Heart left ventricle (tissue), 16 donors: ENCODE results near the gene MED27. TPM values are rescaled to one million over a fixed set of nuclear protein-coding genes. Genes with fewer than 3 reads are reported as not detected.
A peak's percentile ranks its signal among the peaks of the same experiment; 100 is the strongest.

Source experiments
- ATAC-seq, 4 donors: fragments of 200-7000 bp; cut with Tn5 transposase; one replicate each; pipeline ENCODE4 v1.9.1; 2020 to 2022; ENCODE audit warnings: moderate library complexity in 4 of 4, mild to moderate bottlenecking in 3 of 4, moderate number of reproducible peaks in 1 of 4
- DNase-seq, 5 donors: peaks; one replicate each; pipeline ENCODE4 v3.0.0-alpha.2; 2020
- H3K27ac ChIP-seq, 12 donors: fragments of 200-600 bp; sonication (generic) in 4 of 12; one replicate each; pipeline versions ENCODE4 v1.5.0 to v1.8.0; 2016 to 2022; ENCODE audit warnings: mild to moderate bottlenecking in 2 of 12
- H3K27me3 ChIP-seq, 9 donors: fragments of 200-600 bp; sonication (generic) in 2 of 9; one replicate each; pipeline versions ENCODE4 v1.5.1 to v1.8.0; 2016 to 2022; ENCODE audit warnings: mild to moderate bottlenecking in 3 of 9
- H3K36me3 ChIP-seq, 9 donors: fragments of 200-600 bp; sonication (generic) in 2 of 9; one replicate each; pipeline versions ENCODE4 v1.5.0 to v1.8.0; 2018 to 2022; ENCODE audit warnings: mild to moderate bottlenecking in 2 of 9
- H3K4me1 ChIP-seq, 12 donors: fragments of 200-600 bp; sonication (generic) in 4 of 12; one replicate each; pipeline versions ENCODE4 v1.5.0 to v1.8.0; 2016 to 2022; ENCODE audit warnings: mild to moderate bottlenecking in 3 of 12
- H3K4me3 ChIP-seq, 12 donors: fragments of 200-600 bp; sonication (generic) in 4 of 12; one replicate each; pipeline versions ENCODE4 v1.5.0 to v1.8.0; 2017 to 2022; ENCODE audit warnings: mild to moderate bottlenecking in 9 of 12, moderate library complexity in 4 of 12
- H3K9me3 ChIP-seq, 12 donors: fragments of 200-600 bp; sonication (generic) in 4 of 12; one replicate each; pipeline versions ENCODE4 v1.5.0 to v1.8.0; 2016 to 2022; ENCODE audit warnings: mild to moderate bottlenecking in 1 of 12
- POLR2A ChIP-seq, 2 donors: fragments of 450-650 bp; IDR thresholded peaks; one replicate each; pipeline ENCODE4 v1.6.1; 2017; ENCODE audit warnings: antibody characterized with exemption in 2 of 2, mild to moderate bottlenecking in 2 of 2, moderate library complexity in 2 of 2
- WGBS, 4 donors: extraction: QIAGEN DNeasy Blood & Tissue Kit in 2 of 4; methylation state at CpG; one replicate each; pipeline versions ENCODE4 v1.1.5 to v1.1.7; 2013 to 2018; 5-methylcytosine and 5-hydroxymethylcytosine counted together
- intact Hi-C, 10 donors: fragments of 100-400 bp; cut with DNase I; formaldehyde crosslinking; loops; one replicate each; pipeline versions ENCODE4 v1.11.1 to v1.14.2; 2022
- polyA plus RNA-seq, 2 donors: library from polyadenylated mRNA; stranded (reverse); fragments of 200-250 nt; gene quantifications; one replicate each; pipeline ENCODE4 v1.2.3, GENCODE V29; 2013
- total RNA-seq, 9 donors: library from RNA; depleted of rRNA in 2 of 9; stranded (reverse); fragments of >200 nt in 2 of 9; fragmentation: NEBNext Ultra II Directional in 3 of 9; extraction: Animal tissue kit (Norgen Biotek cat#: 25700) in 3 of 9; gene quantifications; one replicate each; pipeline versions ENCODE4 v1.1.0 to v1.2.4, GENCODE V29; 2016 to 2023
- TF ChIP-seq, protein P1 (sequence below), 12 donors: fragments of 200-600 bp; sonication (generic) in 4 of 12; IDR thresholded peaks; one replicate each; pipeline versions ENCODE4 v1.5.0 to v1.8.0; 2018 to 2022; ENCODE audit warnings: antibody characterized with exemption in 12 of 12, mild to moderate bottlenecking in 5 of 12
- donor health status: ischemic (EF 13 %, LVEDD 7.1; RV severe dilation, severe dysfunction).
- donor health status: healthy with polysubstance abuse.
- donor health status: DM: no; HTN: yes; CAD: no.
- donor health status: DM: no; HTN: no; CAD: no.
- donor health status: ischemic (EF 25% LVEDD 6.9; RV normal size, moderate dysfunction).
- donor health status: ischemic (EF 25% LVEDD 5.7; RV mildly dilated, moderate dysfunction).
- donor health status: healthy.
- donor health status: DM: yes; HTN: yes; CAD: no.
- donor health status: ischemic (EF 35%, LVEDD 5.7; RV mildly dilated, moderate dysfunction).
- donor health status: nonischemic (EF 11% LVEDD 7.7; RV severe dilation, severe dysfunction).
- donor health status: DM: yes; HTN: yes; CAD: no.
- donor health status: PGD.
- donor health status: ischemic (EF 29% LVEDD 5.4; RV normal size, mild dysfunction).
- donor health status: nonischemic (EF 23%, LVEDD 6.1; RV moderate dilation, normal function).

Gene MED27
- total and polyA plus RNA-seq, 11 donors, result 14.3 to 23.0 (median 15.6) TPM

- no peak for DNase-seq
- no peak for TF ChIP-seq POLR2A (IDR thresholded peaks at IDR 0.05)
- TF ChIP-seq, protein P1, sequence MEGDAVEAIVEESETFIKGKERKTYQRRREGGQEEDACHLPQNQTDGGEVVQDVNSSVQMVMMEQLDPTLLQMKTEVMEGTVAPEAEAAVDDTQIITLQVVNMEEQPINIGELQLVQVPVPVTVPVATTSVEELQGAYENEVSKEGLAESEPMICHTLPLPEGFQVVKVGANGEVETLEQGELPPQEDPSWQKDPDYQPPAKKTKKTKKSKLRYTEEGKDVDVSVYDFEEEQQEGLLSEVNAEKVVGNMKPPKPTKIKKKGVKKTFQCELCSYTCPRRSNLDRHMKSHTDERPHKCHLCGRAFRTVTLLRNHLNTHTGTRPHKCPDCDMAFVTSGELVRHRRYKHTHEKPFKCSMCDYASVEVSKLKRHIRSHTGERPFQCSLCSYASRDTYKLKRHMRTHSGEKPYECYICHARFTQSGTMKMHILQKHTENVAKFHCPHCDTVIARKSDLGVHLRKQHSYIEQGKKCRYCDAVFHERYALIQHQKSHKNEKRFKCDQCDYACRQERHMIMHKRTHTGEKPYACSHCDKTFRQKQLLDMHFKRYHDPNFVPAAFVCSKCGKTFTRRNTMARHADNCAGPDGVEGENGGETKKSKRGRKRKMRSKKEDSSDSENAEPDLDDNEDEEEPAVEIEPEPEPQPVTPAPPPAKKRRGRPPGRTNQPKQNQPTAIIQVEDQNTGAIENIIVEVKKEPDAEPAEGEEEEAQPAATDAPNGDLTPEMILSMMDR (IDR thresholded peaks at IDR 0.05), result peak in 1 of 12 donors; percentile 5
- peak in 3 of 4 donors; percentile 33 to 76 (median 34) for ATAC-seq
- Histone ChIP-seq H3K36me3 (peaks cover 0 to 2% (median 0%) of the 10 kb centered on the region in 9 donors), H3K9me3 (no peaks in the 10 kb centered on the region), H3K4me3 (peak overlapping the region in 6 of 12 donors; percentile 9 to 31 (median 19)), H3K27ac (peak overlapping the region in 3 of 12 donors; percentile 1 to 42 (median 16)), H3K4me1 (peaks cover 0 to 36% (median 12%) of the 10 kb centered on the region in 12 donors), H3K27me3 (no peaks in the 10 kb centered on the region)
- intact Hi-C loops, result loop anchor here in 1 of 10 donors (10.0 kb wide), 1 partner anchor 66 kb away; no protein-coding TSS in a partner anchor
- 44 to 57% (median 48%) methylated on average over 8 of the region's 8 CpGs for WGBS, 4 donors
These were observed 98.4 kb downstream of the MED27 start for GRCh38 chr9:131981116-131981776.

GRCh38 chr9:131980267-131981016 is 99.2 kb downstream of the MED27 start:
- peak overlapping the region in 1 of 12 donors; percentile 31 for H3K4me3 ChIP-seq
- no peak overlapping the region for H3K27ac ChIP-seq
- no peaks in the 10 kb centered on the region for H3K9me3 ChIP-seq
- H3K4me1 ChIP-seq, result peaks cover 0 to 43% (median 12%) of the 10 kb centered on the region in 12 donors
- H3K36me3 ChIP-seq, result no peaks in the 10 kb centered on the region
- ATAC-seq (no peak), DNase-seq (no peak)
- no peaks in the 10 kb centered on the region for H3K27me3 ChIP-seq
- intact Hi-C loops, result loop anchor here in 1 of 10 donors (10.0 kb wide), 1 partner anchor 66 kb away; no protein-coding TSS in a partner anchor
- no peak for TF ChIP-seq POLR2A (IDR thresholded peaks at IDR 0.05)
- TF ChIP-seq, protein P1 (IDR thresholded peaks at IDR 0.05), result no peak
- WGBS, 4 donors, result 53 to 66% (median 63%) methylated on average over 8 of the region's 8 CpGs

DNA sequence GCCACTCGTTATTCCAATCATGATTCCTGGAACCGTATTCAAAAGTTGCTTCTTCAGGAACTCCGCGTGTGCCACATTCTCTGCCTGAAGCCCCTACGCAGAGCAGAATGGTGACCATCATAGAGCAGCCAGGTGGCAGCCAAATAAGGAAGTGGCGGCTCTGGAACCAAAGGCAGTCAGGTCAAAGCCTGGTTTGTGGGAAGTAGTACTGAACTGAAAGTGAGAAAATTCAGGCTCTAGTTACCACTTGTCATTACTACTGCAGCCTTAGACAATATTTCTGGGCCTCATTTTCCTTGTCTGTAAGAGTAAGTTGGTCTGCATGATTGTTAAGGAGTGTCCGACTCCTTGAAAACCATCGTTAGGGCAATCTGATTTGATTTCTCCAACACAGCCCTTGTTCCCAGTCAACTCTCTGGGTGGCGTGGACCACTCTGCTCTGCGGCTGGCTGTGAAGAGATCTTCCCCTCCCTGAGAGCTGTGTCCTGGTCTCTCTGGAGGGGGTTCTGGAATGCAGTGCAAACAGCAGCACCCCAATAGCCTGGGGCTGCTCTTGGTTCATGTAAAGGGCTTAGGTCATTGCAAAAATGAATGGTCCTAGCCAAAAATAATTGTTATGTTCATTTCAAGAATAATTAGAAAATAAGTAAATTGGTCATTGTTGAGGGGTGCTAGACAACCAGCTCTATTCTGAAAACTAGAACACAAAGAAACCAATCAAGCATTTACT is 102.4 kb downstream of the MED27 start:
- TF ChIP-seq, protein P1 (IDR thresholded peaks at IDR 0.05), result no peak
- no peak for TF ChIP-seq POLR2A (IDR thresholded peaks at IDR 0.05)
- Histone ChIP-seq H3K27me3 (no peaks in the 10 kb centered on the region), H3K4me1 (peaks cover 0 to 47% (median 13%) of the 10 kb centered on the region in 12 donors), H3K36me3 (peaks cover 0 to 2% (median 0%) of the 10 kb centered on the region in 9 donors), H3K27ac (peak overlapping the region in 1 of 12 donors; percentile 28), H3K9me3 (no peaks in the 10 kb centered on the region), H3K4me3 (no peak overlapping the region)
- no peak for DNase-seq
- intact Hi-C loops, result no loop called here
- WGBS, 4 donors, result 83 to 92% (median 90%) methylated on average over 10 of the region's 10 CpGs
- no peak for ATAC-seq
